B cell (primary cell): ENCODE results near the gene ANO2. TPM values are rescaled to one million over a fixed set of nuclear protein-coding genes. Genes with fewer than 3 reads are reported as not detected.

Source experiments
- ATAC-seq: fragments of 200-7000 bp; cut with Tn5 transposase; one replicate; pipeline ENCODE4 v1.10.0; 2021; ENCODE audit warnings: low read depth, mild to moderate bottlenecking, moderate number of reproducible peaks, moderate library complexity
- CTCF ChIA-PET: fragments of 350-600 bp; sonication (Branson Sonifier 250); formaldehyde crosslinking; loops from one replicate; lab custom pipeline; 2021; ENCODE audit warnings: antibody characterized with exemption, inconsistent platforms; lab: Charles Lee
- POLR2A ChIA-PET: fragments of 350-600 bp; sonication (Branson Sonifier 250); formaldehyde crosslinking; loops from one replicate; lab custom pipeline; 2021; ENCODE audit warnings: antibody characterized with exemption; lab: Charles Lee
- DNase-seq: peaks from one replicate; pipeline ENCODE4 v3.0.0; 2013
- H2AFZ ChIP-seq: 2 replicates; pipeline ENCODE4 v1.6.1; 2012; ENCODE audit warnings: mild to moderate bottlenecking, low read depth, low read length; ENCODE audit not compliant: insufficient read depth, poor library complexity, severe bottlenecking
- H3K27ac ChIP-seq, 2 donors: 1 replicate in 1 of 2; 2 replicates in 1 of 2; pipeline ENCODE4 v1.5.1; 2012 to 2013; ENCODE audit warnings: low read length in 2 of 2, mild to moderate bottlenecking in 2 of 2, moderate library complexity in 1 of 2
- H3K27me3 ChIP-seq, 4 experiments: fragments of 200-600 bp in 1 of 4; sonication (generic) in 1 of 4; replicated peaks in 1 of 4; 1 replicate in 2 of 4; 2 replicates in 2 of 4; pipeline versions ENCODE4 v1.6.1 to v1.7.0; 2013 to 2016; ENCODE audit warnings: low read length in 3 of 4, mild to moderate bottlenecking in 2 of 4, mixed read lengths in 1 of 4, moderate library complexity in 1 of 4; ENCODE audit not compliant: insufficient read depth in 4 of 4, control insufficient read depth in 3 of 4; ENCODE audit errors: control extremely low read depth in 1 of 4
- H3K36me3 ChIP-seq, 2 experiments: replicated peaks in 1 of 2; 1 replicate in 1 of 2; 2 replicates in 1 of 2; pipeline versions ENCODE4 v1.6.1 to v1.7.1; 2013; ENCODE audit warnings: low read length in 1 of 2; ENCODE audit not compliant: insufficient read depth in 2 of 2, control insufficient read depth in 1 of 2; ENCODE audit errors: control extremely low read depth in 1 of 2, extremely low read depth in 1 of 2
- H3K4me1 ChIP-seq, 2 donors: fragments of 200-600 bp in 1 of 2; sonication (generic) in 1 of 2; 1 replicate in 1 of 2; 2 replicates in 1 of 2; pipeline versions ENCODE4 v1.5.1 to v1.6.1; 2013 to 2017; ENCODE audit warnings: low read length in 2 of 2; ENCODE audit not compliant: control insufficient read depth in 2 of 2, insufficient read depth in 2 of 2
- H3K4me2 ChIP-seq: replicated peaks from 2 replicates; pipeline ENCODE3; 2012; ENCODE audit warnings: mild to moderate bottlenecking, low read depth, low read length; ENCODE audit not compliant: poor library complexity, severe bottlenecking
- H3K4me3 ChIP-seq, 5 experiments: fragments of 200-600 bp in 1 of 5; sonication (generic) in 1 of 5; 1 replicate in 3 of 5; 2 replicates in 2 of 5; pipeline versions ENCODE4 v1.5.1 to v1.7.0; 2011 to 2016; ENCODE audit warnings: low read length in 4 of 5, mild to moderate bottlenecking in 4 of 5, low read depth in 2 of 5, control low read depth in 1 of 5, moderate library complexity in 1 of 5; ENCODE audit not compliant: insufficient read depth in 1 of 5; ENCODE audit errors: control extremely low read depth in 1 of 5, extremely low read depth in 1 of 5
- H3K79me2 ChIP-seq: fragments of 200-600 bp; sonication (generic); one replicate; pipeline ENCODE4 v1.6.0; 2016; ENCODE audit warnings: low read length; ENCODE audit not compliant: control insufficient read depth, insufficient read depth
- H3K9ac ChIP-seq: fragments of 200-600 bp; sonication (generic); 2 replicates; pipeline ENCODE4 v1.6.1; 2017; ENCODE audit warnings: mild to moderate bottlenecking, low read length, moderate library complexity
- H3K9me3 ChIP-seq, 3 donors: one replicate each; pipeline versions ENCODE4 v1.6.1 to v1.7.1; 2013; ENCODE audit warnings: low read length in 2 of 3; ENCODE audit not compliant: control insufficient read depth in 2 of 3, insufficient read depth in 1 of 3; ENCODE audit errors: control extremely low read depth in 1 of 3
- H4K20me1 ChIP-seq: 2 replicates; pipeline ENCODE4 v1.6.0; 2012; ENCODE audit warnings: mild to moderate bottlenecking, low read length; ENCODE audit not compliant: insufficient read depth, control insufficient read depth, poor library complexity, severe bottlenecking
- H3K27ac Mint-ChIP-seq: one replicate; pipeline ENCODE4 v1.8.0; 2021; ENCODE audit warnings: mixed read lengths
- H3K27me3 Mint-ChIP-seq: one replicate; pipeline ENCODE4 v1.8.0; 2021; ENCODE audit warnings: mixed read lengths
- H3K4me1 Mint-ChIP-seq: one replicate; pipeline ENCODE4 v1.8.0; 2021; ENCODE audit warnings: mixed read lengths
- H3K4me3 Mint-ChIP-seq: one replicate; pipeline ENCODE4 v1.8.0; 2021; ENCODE audit warnings: mixed read lengths
- H3K9me3 Mint-ChIP-seq: one replicate; pipeline ENCODE4 v1.8.0; 2022; ENCODE audit warnings: mixed read lengths; ENCODE audit not compliant: insufficient read depth
- EZH2 ChIP-seq: IDR thresholded peaks from 2 replicates; pipeline ENCODE4 v1.6.1; 2012; ENCODE audit warnings: borderline replicate concordance, low read depth, mild to moderate bottlenecking, moderate library complexity, low read length; ENCODE audit not compliant: insufficient read depth, poor library complexity, severe bottlenecking
- WGBS: methylation state at CpG from one replicate; pipeline ENCODE4 v1.1.5; 2013; ENCODE audit warnings: missing lambda C conversion rate; ENCODE audit not compliant: insufficient coverage; 5-methylcytosine and 5-hydroxymethylcytosine counted together
- intact Hi-C: fragments of 100-400 bp; cut with micrococcal nuclease; formaldehyde crosslinking; loops from one replicate; pipeline ENCODE4 v1.10.0; 2022
- polyA plus RNA-seq: library from polyadenylated mRNA; depleted of rRNA; stranded (reverse); fragments of >200 nt; gene quantifications from 2 replicates; pipeline ENCODE4 v1.2.3, GENCODE V29; 2012
- total RNA-seq, 2 donors: library from RNA; stranded (reverse); fragments of 120-200 nt in 1 of 2; gene quantifications; 1 replicate in 1 of 2; 2 replicates in 1 of 2; pipeline versions ENCODE4 v1.2.3 to v1.2.4, GENCODE V29; 2013 to 2022
- TF ChIP-seq, protein P1 (sequence below): fragments of 200-600 bp; IDR thresholded peaks from one replicate; pipeline ENCODE4 v1.8.0; 2022; ENCODE audit warnings: antibody characterized with exemption, mild to moderate bottlenecking

The ANO2 gene
- total and polyA plus RNA-seq, 2 donors (not counting 1 experiment from before 2014, with no cell fraction given), result not detected

DNA sequence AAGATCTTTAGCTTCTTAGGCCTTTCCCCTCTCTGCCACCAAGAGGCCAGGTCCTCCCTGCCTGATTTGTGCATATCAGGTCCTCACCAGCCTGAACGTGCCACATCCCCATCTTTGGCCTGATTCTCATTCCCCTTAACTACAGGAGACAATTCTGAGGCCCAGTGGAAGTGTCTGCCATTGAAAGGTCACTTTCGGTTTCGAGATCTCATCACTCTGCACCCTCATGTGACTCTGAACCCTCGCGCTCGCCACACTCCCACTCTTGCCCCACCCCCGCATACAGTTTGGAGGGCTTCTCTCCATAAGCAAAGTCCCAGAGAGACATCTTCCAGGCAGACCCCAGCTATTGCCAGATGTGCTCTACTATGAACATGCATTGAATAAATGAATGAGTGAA lies 324.2 kb downstream of the ANO2 start:
- Histone ChIP-seq H3K4me2 (no peak overlapping the region), H3K36me3 (no peaks in the 10 kb centered on the region), H3K9ac (no peak overlapping the region), H3K4me3 (no peak overlapping the region), H3K4me1 (no peaks in the 10 kb centered on the region), H3K27me3 (peaks cover 0 to 2% (median 0%) of the 10 kb centered on the region in 4 experiments), H3K79me2 (no peaks in the 10 kb centered on the region), H2AFZ (no peak overlapping the region), H4K20me1 (no peaks in the 10 kb centered on the region), H3K27ac (no peak overlapping the region), H3K9me3 (peaks cover 0 to 5% (median 0%) of the 10 kb centered on the region in 3 donors)
- no peak for DNase-seq
- Mint-ChIP-seq H3K27me3 (peaks cover 8% of the 10 kb centered on the region), H3K27ac (no peak overlapping the region), H3K4me3 (no peak overlapping the region), H3K4me1 (no peaks in the 10 kb centered on the region), H3K9me3 (no peaks in the 10 kb centered on the region)
- 94% methylated on average over 6 of the region's 7 CpGs for WGBS
- CTCF ChIA-PET, result no interaction called here
- POLR2A ChIA-PET, result no interaction called here
- intact Hi-C loops, result no loop called here
- no peak for ATAC-seq
- TF ChIP-seq, protein P1, sequence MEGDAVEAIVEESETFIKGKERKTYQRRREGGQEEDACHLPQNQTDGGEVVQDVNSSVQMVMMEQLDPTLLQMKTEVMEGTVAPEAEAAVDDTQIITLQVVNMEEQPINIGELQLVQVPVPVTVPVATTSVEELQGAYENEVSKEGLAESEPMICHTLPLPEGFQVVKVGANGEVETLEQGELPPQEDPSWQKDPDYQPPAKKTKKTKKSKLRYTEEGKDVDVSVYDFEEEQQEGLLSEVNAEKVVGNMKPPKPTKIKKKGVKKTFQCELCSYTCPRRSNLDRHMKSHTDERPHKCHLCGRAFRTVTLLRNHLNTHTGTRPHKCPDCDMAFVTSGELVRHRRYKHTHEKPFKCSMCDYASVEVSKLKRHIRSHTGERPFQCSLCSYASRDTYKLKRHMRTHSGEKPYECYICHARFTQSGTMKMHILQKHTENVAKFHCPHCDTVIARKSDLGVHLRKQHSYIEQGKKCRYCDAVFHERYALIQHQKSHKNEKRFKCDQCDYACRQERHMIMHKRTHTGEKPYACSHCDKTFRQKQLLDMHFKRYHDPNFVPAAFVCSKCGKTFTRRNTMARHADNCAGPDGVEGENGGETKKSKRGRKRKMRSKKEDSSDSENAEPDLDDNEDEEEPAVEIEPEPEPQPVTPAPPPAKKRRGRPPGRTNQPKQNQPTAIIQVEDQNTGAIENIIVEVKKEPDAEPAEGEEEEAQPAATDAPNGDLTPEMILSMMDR, result no peak
- TF ChIP-seq EZH2, result no peak

DNA sequence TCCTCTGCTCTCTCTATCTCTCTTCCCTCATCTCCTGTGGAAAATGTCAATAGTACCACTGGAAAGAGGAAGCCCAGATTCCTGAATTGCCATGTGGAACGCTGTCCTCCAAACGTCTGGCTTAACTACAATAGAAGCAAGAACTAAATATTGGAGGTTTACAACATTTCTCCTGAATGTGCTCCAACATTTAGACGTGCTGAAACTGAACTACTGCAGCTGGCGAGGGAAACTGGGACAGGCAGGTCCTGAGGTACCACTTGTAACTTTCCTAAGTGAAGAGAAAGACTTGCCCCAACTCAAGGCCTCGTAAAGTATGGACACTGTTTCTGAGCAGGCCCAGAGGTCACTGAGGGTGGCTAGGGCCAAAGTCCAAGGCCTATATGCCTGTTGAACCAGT lies 325.4 kb downstream of the ANO2 start:
- Mint-ChIP-seq H3K4me1 (no peaks in the 10 kb centered on the region), H3K27me3 (peaks cover 8% of the 10 kb centered on the region), H3K27ac (no peak overlapping the region), H3K9me3 (no peaks in the 10 kb centered on the region), H3K4me3 (no peak overlapping the region)
- ChIA-PET CTCF (no interaction called here), POLR2A (no interaction called here)
- peaks cover 0 to 2% (median 0%) of the 10 kb centered on the region in 3 donors for H3K9me3 ChIP-seq
- ATAC-seq (no peak), DNase-seq (no peak)
- H4K20me1 ChIP-seq, result no peaks in the 10 kb centered on the region
- WGBS, result 80% methylated on average over 3 of the region's 5 CpGs
- H3K79me2 ChIP-seq, result no peaks in the 10 kb centered on the region
- intact Hi-C loops, result no loop called here
- H3K4me3 ChIP-seq, result no peak overlapping the region
- no peak overlapping the region for H3K4me2 ChIP-seq
- no peaks in the 10 kb centered on the region for H3K4me1 ChIP-seq
- H2AFZ ChIP-seq, result no peak overlapping the region
- no peaks in the 10 kb centered on the region for H3K36me3 ChIP-seq
- TF ChIP-seq, protein P1, result no peak
- TF ChIP-seq EZH2, result no peak
- H3K27ac ChIP-seq, result no peak overlapping the region
- H3K9ac ChIP-seq, result no peak overlapping the region
- H3K27me3 ChIP-seq, result peaks cover 0 to 2% (median 0%) of the 10 kb centered on the region in 4 experiments
